Stimulated activated CD4-positive, alpha-beta T cell treated with anti-CD3 and anti-CD28 coated beads, Interleukin-4, amount 100 ng/mL, for 4 hours (primary cell): ENCODE measurements around the gene FAM120A.
"Not testable (repeated sequence)": the region's sequence is repeated elsewhere in the genome, so short reads cannot be mapped to it uniquely, and the experiment has no call there.

ENCODE experiments used
- DNase-seq, 2 experiments: peaks; one replicate each; pipeline ENCODE4 v3.0.0-alpha.2; 2020

Gene FAM120A

GRCh38 chr9:93450945-93451815 is at the start of gene FAM120A:
TSS of gene FAM120A (plus strand) at chr9:93451685. CDS start at chr9:93451916, 231 bp downstream.
- peak; percentile 70 to 74 for DNase-seq

DNA sequence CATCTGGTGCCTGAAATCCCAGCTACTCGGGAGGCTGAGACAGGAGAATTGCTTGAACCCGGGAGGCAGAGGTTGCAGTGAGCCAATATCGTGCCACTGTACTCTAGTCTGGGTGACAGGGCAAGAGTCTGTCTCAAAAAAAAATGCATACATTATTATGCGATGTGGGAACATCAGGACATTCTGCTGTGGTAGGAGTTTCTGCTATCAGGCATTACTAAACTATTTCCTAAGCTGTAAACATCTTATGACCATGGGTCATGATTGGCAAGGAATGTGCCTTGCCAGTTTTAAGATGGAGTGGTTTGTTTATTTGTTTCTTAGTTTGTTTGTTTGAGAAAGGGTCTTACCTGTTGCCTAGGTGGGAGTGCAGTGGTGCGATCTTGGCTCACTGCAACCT is 45.1 kb upstream of the FAM120A start:
- no peak for DNase-seq

- DNase-seq, result no peak
Observed at GRCh38 chr9:93413530-93413929, 38.0 kb upstream of the FAM120A start.

DNA sequence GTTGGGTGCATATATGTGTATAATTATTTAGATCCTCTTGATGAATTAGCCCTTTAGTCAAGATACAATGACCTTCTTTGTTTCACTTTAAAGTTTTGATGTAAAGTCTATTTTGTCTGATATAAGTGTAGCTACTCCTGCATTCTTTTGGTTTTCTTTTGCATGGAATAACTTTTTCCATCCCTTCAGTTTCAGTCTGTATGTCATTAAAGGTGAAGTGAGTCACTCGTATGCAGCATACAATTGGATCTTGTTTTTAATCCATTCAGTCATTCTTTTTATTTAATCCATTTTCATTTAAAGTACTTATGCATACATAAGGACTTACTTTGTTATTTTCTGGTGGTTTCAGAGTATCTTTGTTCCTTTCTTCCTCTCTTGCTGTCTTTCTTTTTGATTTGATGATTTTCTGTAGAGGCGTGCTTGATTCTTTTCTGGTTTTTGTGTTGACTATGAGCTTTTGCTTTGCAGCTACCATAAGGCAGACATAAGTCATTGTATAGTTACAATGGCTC is 36.3 kb upstream of the FAM120A start:
- DNase-seq, result no peak

DNA sequence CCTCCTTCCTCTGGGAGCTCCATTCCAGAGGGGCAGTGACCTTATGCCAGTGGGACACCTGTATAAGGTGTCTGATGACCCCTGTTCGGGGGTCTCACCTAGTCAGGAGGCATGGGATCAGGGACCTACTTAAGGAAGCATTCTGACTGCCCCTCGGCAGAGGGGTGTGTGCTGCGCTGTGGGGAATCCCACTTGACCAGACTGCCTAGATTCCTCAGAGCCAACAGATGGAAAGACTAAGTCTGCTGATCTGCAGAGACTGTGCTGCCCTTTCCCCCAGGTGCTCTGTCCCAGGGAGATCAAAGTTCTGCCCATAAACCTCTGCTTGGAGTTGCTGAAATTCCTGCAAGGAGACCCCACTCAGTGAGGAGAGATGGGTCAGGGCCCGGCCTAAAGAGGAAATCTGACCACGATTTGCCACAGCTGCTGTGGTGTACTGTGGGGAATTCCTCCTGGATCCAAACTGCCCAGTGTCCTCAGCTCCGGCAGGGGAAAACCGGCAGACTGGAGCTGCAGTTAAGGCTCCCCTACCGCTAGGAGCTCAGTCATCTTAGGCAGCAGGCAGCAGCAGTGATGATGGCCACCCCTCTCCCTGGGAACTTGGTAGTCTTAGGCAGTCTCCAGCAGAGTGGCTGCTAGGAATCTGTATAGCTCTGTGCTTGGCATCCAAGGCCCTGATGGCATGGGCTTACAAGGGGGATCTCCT is 34.8 kb upstream of the FAM120A start:
- no peak for DNase-seq

DNA sequence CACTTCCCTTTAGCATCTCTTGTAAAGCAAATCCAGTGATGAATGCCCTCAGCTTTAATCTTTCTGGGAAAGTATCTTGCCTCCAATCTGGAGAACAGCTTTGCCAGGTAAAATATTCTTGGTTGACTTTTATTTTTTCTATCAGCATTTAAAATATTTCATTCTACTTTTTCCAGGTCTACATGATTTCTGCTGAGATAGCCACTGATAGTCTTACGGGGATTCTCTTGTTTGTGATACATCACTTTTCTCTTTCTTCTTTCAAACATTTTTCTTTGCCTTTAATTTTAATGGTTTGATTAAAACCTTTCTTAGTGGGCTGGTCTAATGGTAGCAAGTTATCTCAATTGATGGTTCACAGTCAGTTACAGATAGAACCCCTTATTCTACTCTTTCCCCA is 33.9 kb upstream of the FAM120A start:
- DNase-seq, result no peak

DNA sequence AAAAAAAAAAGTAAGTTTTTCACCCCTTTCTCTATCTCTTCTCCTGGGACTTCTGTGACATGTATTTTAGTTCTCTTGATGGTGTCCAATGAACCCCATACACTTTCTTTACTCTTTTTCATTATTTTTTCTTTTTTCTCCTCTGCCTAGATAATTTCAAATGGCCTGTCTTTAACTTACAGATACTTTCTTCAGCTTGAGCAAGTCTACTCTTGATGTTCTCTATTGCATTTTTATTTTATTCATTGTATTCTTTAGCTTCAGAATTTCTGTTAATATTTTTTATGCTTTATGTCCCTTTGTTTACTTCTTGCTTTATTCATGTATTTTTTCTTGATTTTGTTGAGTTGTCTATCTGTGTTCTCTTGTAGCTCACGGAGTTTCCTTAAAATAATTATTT is 32.5 kb upstream of the FAM120A start:
- no peak for DNase-seq

- no peak for DNase-seq
Observed at GRCh38 chr9:93422977-93423616, 28.4 kb upstream of the FAM120A start.

- no peak for DNase-seq
Observed at GRCh38 chr9:93427655-93428379, 23.7 kb upstream of the FAM120A start.

DNA sequence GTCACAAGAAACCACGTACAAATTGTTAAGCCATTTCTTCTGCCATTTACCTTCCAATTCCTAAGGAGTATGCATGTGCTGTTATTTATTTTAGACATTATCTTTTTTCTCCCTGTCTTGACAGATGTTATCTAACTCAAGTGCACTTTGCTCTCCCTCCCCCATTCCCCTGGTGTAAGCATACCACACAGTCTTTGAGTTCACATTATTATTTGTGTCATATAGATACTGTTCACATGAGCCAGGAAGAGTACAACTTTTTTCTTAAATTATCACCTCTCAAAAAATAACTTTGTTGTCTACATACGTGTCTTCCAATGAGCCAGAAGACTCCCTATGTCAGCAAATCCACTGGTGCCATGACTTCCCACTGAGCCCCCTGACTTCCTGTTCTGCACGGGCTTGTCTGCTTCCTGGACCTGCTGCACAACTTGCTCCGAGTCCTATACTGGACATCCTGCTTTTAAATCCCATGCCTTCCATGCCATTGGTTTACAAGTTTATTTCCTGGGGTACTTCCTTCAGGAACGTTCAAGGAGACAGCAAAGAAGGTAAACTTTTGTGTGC is 19.9 kb upstream of the FAM120A start:
- DNase-seq, result no peak

GRCh38 chr9:93432964-93433363 is 18.5 kb upstream of the FAM120A start:
- no peak for DNase-seq

DNA sequence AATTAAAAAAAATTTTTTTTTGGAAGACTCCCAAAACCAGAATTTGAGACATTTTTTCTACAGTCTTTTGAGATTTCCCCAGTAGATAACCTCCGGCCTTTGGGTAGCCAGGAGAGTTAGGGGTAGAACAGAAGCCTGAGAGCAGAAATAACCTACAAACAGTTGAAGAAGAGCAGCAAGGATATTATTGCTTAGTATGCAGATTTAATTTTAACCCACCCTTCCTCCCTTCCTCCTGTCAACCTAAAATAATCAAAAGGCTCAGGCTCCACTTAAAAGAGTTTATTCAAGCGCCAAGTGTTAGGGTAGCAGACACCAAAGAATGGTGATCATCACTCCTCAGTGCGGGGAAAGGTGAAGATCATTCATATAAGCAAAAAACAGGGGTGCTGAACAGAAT is 17.4 kb upstream of the FAM120A start:
- no peak for DNase-seq

GRCh38 chr9:93435386-93435785 is 16.1 kb upstream of the FAM120A start:
- DNase-seq, result no peak

GRCh38 chr9:93436218-93436617 is 15.3 kb upstream of the FAM120A start:
- DNase-seq, result no peak

- DNase-seq, result no peak
Observed at GRCh38 chr9:93436655-93437407, 14.7 kb upstream of the FAM120A start.

DNA sequence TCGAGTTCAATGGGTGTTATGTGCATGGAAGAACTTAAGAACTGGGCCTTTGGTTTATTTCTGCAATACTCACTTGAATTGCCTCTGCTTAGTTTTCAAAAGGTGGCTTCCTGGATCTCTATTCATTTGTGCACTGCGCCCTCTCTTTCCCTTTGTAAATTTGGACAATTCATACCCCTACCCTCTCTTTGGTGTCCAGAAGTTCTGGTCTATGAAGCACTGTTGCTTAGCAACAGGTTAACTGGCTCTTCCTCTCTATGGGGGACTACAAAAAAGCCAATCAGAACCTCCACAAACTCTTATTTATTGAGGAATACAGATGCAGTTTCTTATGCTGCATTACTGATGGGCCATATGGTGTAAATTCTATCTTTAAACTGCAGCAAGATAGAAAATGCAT is 13.5 kb upstream of the FAM120A start:
- no peak for DNase-seq

GRCh38 chr9:93439301-93439700 is 12.2 kb upstream of the FAM120A start:
- not testable (repeated sequence) for DNase-seq

- DNase-seq, result no peak
Observed at GRCh38 chr9:93440896-93441580, 10.4 kb upstream of the FAM120A start.

DNA sequence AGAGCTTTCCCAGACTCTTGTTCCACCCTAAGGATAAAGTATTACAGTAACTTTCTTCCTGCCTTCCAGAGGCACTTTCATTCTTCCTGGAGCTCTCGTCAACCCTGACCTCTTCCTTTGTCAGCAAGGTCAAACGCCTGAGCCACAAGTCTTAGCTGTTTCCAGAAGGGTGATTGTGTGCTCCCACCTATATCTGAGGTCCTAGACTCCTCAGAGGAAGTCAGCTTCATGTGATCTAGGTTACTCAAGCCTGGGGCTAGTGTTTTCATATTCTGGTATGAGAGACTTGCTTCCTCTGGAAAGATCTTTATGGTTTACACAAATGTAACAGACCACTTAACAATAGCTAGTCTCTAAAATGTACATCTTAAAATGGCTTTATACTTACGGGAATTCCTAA is 5.4 kb upstream of the FAM120A start:
- no peak for DNase-seq

GRCh38 chr9:93447655-93448054 is 3.8 kb upstream of the FAM120A start:
- DNase-seq, result no peak
